ENCODE data around the gene HDAC4.

The HDAC4 gene

DNA sequence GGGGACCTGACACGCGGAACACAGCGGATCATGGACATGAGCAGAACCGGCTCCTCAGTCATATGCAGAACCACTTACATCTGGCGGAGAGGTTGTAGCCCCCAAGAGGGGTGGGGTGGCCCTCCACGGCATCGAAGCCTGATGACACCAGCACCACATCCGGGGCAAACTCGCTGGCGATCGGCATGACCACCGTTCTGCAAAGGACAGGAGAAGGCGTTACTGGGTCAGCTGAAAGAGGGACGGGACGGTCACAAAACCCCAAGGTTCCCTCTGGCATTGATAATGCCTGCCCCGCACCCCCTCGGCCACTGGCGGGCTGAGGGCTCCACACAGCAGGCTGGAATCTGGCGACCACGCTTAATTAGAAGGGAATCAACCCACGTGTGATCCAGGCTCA is 332.4 kb downstream of the HDAC4 start:
- H3K27me3 ChIP-seq (replicated peaks) = no peaks in the 10 kb centered on the region
- H3K4me3 ChIP-seq (ENCODE audit: low read depth, low read length) = no peak overlapping the region
- H3K36me3 ChIP-seq (replicated peaks) = peaks cover 6% of the 10 kb centered on the region
- in situ Hi-C loops (cut with HindIII; ENCODE audit: low pct_ligation_motif_present, low sequenced_read_pairs) = no loop called here
- no peak overlapping the region for H3K27ac ChIP-seq
- TF ChIP-seq, protein P1, sequence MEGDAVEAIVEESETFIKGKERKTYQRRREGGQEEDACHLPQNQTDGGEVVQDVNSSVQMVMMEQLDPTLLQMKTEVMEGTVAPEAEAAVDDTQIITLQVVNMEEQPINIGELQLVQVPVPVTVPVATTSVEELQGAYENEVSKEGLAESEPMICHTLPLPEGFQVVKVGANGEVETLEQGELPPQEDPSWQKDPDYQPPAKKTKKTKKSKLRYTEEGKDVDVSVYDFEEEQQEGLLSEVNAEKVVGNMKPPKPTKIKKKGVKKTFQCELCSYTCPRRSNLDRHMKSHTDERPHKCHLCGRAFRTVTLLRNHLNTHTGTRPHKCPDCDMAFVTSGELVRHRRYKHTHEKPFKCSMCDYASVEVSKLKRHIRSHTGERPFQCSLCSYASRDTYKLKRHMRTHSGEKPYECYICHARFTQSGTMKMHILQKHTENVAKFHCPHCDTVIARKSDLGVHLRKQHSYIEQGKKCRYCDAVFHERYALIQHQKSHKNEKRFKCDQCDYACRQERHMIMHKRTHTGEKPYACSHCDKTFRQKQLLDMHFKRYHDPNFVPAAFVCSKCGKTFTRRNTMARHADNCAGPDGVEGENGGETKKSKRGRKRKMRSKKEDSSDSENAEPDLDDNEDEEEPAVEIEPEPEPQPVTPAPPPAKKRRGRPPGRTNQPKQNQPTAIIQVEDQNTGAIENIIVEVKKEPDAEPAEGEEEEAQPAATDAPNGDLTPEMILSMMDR (IDR thresholded peaks at IDR 0.05; ENCODE audit: low read depth, low read length, missing control alignments) = no peak
- no peak for DNase-seq

DNA sequence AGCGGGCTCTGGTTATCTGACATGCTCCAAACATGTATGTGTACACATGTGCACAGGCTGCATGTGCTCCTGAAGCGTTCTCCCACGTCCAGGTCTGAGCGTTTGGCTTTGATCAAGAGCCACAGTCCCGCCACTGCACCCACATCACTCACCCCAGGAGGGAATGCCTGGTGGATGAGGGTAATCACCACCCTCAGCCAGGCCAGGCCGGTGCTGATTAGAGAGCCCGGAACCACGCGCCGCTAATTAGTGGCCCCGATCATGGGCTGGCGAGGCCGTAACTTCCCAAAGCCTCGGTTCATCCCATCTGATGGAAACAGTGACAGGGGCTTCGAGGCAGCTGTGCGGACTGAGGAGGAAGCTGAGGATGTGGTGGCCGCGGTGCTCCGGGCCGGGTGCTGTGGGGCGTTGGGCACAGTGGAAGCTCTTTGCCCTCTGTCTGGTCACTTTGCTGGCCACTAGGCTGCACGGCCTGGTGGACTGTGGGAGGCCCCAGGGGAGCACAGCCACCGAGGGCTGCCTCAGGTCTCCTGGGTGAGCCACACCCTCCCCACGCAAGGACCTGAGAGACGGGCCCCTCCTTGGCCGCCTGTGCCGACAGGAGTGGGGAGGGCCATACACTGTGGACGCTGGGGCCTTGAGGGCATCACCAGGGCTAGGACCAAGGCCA is 333.5 kb downstream of the HDAC4 start:
- H3K27ac ChIP-seq = no peak overlapping the region
- H3K36me3 ChIP-seq (replicated peaks) = peaks cover 6% of the 10 kb centered on the region
- no peak overlapping the region for H3K4me3 ChIP-seq (ENCODE audit: low read depth, low read length)
- TF ChIP-seq, protein P1 (IDR thresholded peaks at IDR 0.05; ENCODE audit: low read depth, low read length, missing control alignments) = no peak
- in situ Hi-C loops (cut with HindIII; ENCODE audit: low pct_ligation_motif_present, low sequenced_read_pairs) = no loop called here
- DNase-seq = no peak
- H3K27me3 ChIP-seq (replicated peaks) = no peaks in the 10 kb centered on the region

DNA sequence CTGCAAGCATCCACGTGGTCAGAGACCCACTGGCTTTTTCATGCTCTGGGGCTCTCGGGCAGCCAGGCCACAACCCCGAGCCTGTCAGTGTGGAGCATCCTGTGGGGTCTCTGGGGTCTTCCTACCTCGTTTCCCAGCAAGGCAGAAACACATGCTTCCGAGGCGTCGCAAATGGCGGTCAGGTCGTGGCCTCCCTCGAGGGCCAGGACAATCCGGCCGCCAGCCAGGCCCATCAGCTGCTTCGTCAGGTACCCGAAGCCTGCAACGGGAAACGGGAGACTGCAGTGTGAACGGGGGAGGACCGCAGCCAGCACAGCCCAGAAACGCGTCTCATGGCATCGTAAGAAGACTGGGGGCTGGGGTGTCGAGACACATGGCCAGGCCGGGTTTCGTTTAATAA is 334.2 kb downstream of the HDAC4 start:
- peaks cover 6% of the 10 kb centered on the region for H3K36me3 ChIP-seq (replicated peaks)
- TF ChIP-seq, protein P1 (IDR thresholded peaks at IDR 0.05; ENCODE audit: low read depth, low read length, missing control alignments) = no peak
- no peak overlapping the region for H3K4me3 ChIP-seq (ENCODE audit: low read depth, low read length)
- in situ Hi-C loops (cut with HindIII; ENCODE audit: low pct_ligation_motif_present, low sequenced_read_pairs) = no loop called here
- DNase-seq = no peak
- no peaks in the 10 kb centered on the region for H3K27me3 ChIP-seq (replicated peaks)
- no peak overlapping the region for H3K27ac ChIP-seq

DNA sequence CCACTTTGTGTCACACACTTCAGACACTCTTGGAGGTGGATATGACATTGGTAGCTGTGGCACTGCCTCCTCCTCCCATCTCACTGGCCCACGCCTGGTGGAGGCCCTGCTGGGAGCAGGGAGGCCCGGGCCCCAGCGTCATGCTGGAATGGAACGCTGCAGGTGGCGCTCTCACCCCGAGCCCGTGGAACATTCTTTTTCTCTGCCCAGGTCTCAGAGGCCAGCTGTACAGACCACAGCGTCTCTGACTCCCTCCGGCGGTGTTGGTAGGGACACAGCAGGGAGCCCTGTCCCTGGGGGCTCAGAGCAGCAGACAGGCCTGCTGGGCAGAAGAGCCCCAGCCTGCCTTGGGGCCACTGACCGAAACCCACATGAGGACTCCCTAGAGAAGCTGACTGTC is 334.9 kb downstream of the HDAC4 start:
- H3K4me3 ChIP-seq (ENCODE audit: low read depth, low read length) = no peak overlapping the region
- in situ Hi-C loops (cut with HindIII; ENCODE audit: low pct_ligation_motif_present, low sequenced_read_pairs) = no loop called here

DNA sequence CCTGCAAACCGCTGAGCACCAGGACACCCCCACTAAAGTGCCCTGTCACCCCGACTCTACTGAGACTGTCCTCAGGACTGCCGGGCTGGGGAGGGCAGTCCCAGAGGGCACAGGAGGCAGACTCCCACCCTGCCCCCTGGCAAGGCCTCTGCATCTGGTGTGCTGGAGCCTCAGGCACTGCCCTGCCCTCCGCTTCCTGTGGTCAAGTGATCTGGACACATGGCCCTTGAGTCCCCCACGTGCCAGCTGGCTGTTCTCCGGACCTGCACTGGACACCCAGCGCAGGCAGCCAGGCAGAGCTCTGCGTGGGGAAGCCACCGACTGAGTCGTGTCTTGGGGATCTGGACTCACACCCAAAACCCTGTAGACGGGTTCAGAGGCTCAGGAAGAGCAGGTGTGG is 335.3 kb downstream of the HDAC4 start:
- in situ Hi-C loops (cut with HindIII; ENCODE audit: low pct_ligation_motif_present, low sequenced_read_pairs) = no loop called here
- Histone ChIP-seq H3K27me3 (replicated peaks) (no peaks in the 10 kb centered on the region), H3K4me3 (ENCODE audit: low read depth, low read length) (no peak overlapping the region), H3K36me3 (replicated peaks) (peaks cover 6% of the 10 kb centered on the region), H3K27ac (no peak overlapping the region)
- DNase-seq = no peak
- TF ChIP-seq, protein P1 (IDR thresholded peaks at IDR 0.05; ENCODE audit: low read depth, low read length, missing control alignments) = no peak

More for the DNA sequence above, 334.9 kb downstream of the HDAC4 start:
- TF ChIP-seq, protein P1 (IDR thresholded peaks at IDR 0.05; ENCODE audit: low read depth, low read length, missing control alignments) = no peak
- H3K27ac ChIP-seq = no peak overlapping the region
- peaks cover 6% of the 10 kb centered on the region for H3K36me3 ChIP-seq (replicated peaks)
- no peak for DNase-seq
- H3K27me3 ChIP-seq (replicated peaks) = no peaks in the 10 kb centered on the region

DNA sequence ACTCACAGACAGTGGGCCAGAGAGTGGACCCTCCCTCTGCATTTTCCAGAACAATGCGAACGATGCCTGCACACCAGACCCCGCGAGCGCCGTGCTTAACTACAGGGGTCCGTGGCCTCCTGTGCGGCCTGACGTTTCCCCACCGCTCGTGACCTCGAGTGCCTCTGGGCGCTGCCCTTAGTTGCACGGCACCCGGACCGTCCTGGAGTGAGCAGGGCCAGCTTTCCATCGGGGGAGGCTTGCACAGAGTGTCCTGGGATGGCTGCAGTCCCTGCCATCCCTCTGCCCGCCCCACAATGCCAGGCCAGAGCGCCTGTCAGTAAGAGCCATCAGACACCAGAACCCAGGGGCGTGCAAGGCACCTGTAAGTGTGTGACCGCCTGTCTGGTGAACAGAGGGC is 335.9 kb downstream of the HDAC4 start:
- in situ Hi-C loops (cut with HindIII; ENCODE audit: low pct_ligation_motif_present, low sequenced_read_pairs) = no loop called here
- no peak for DNase-seq
- Histone ChIP-seq H3K27me3 (replicated peaks) (no peaks in the 10 kb centered on the region), H3K27ac (no peak overlapping the region), H3K36me3 (replicated peaks) (peaks cover 6% of the 10 kb centered on the region), H3K4me3 (ENCODE audit: low read depth, low read length) (no peak overlapping the region)
- TF ChIP-seq, protein P1 (IDR thresholded peaks at IDR 0.05; ENCODE audit: low read depth, low read length, missing control alignments) = no peak
